GM21576 (cell line): ENCODE data around the gene SYNGR1.

Experiments used
- ATAC-seq: cut with Tn5 transposase; IDR thresholded peaks from one replicate; pipeline ENCODE4 v1.9.1; 2021; ENCODE audit warnings: mild to moderate bottlenecking, moderate library complexity; ENCODE audit not compliant: unreplicated experiment

SYNGR1 gene

DNA sequence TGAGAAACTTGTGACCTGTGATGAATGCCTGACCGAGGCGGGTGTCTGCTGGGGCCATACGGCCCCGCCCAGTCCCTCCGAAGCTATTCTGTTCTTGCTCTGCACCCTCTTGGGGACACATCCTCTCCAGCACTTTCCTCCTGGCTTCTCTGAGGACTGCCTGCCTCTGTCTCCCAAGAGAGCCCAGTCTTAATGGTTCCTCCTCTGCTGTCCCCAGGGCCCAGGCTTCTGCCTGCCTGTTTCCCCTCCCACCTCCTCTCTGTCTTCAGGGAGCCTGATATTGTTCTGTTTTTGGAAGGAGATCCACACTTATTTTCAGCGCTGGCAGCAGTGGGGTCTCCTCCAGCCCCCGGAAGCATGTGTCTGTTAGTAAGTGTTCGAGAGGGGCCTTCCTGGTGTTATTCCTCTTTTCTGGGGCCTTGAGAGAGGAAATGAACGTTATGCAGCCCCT, 18.7 kb downstream of the SYNGR1 start:
- no peak for ATAC-seq

DNA sequence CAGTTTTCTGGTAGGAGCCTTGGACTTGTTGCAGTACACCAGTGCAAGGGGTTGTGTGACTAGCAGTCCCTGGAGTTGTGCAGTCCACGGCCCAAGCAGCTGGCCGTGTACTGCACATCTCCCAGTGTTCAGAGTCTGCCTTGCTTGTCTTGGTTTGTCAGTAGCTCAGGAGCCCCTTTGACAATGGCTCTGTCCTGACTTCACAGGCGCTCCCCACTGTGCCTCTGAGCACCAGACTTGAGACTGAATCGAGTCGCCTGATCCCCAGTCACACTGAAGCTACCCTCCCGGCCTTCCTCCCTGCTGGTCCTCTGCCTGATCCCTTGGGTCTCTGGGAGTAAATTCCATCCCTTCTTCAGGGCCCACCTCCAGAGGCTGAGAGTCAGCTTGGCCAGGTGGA, 19.4 kb downstream of the SYNGR1 start:
- ATAC-seq: no peak

DNA sequence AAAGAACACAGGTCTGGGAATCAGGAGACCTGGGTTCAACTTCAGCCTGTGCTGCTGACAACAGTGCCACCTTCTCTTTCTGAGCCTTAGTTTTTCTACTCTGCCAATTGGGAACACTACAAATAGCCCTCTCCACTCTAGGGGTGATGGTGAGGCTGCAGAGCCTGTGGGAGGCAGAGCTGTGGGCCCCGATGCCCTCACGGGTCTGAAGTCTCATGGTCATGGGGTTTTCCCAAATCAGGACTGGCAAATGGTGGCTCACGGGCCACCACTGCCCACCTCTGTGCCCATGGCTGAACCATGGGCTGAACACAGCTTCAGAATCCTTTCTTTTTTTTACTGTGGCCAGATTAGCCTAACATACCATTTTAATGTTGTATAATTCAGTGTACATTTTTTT, 19.8 kb downstream of the SYNGR1 start:
- no peak for ATAC-seq

DNA sequence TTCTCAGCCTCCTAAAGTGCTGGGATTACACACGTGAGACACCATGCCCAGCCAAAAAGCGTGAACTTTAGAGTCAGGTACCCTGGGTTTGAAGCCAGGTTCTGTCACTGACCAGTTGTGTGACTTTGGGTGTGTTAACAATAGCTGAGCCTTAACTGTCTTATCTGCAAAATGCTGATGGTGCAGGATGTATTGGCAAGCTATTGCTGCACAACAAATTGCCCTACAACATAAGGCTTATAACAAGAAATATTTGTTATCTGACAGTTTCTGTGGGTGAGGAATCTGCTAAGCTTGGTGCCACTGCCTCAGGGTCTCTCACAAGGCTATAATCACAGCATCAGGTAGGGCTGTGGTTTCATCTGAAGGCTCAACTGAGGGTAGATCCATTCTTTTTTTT, 21.9 kb downstream of the SYNGR1 start:
- no peak for ATAC-seq

DNA sequence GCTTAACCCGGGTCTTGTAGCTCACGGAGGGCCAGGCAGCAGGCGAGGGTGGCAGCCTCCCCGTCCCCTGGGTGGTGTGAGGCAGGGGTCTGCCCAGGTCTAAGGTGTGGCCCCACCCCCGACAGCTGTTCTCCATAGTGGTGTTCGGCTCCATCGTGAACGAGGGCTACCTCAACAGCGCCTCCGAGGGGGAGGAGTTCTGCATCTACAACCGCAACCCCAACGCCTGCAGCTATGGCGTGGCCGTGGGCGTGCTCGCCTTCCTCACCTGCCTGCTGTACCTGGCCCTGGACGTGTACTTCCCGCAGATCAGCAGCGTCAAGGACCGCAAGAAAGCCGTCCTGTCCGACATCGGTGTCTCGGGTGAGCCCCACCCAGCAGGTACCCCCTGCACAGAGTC, 24.4 kb downstream of the SYNGR1 start:
- ATAC-seq: no peak

DNA sequence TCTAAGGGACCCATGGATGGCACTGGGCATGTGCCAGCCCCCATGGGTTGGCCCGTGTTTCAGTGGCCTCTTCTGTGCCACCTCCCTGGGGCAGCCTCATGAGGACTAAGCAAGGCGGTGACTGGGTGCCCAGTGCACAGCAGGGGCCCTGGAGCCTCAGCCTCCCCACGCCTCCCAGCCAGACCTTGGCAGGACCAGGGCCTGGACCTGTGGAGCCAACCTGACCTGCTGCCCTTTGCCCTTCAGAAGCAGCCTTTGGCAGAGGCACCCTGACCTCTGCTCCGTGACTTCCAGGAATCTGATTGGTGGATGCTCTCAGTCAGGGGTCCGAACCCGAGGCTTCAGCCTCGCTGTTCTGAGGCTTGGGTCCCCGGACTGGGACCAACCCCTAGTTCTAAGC, 25.0 kb downstream of the SYNGR1 start:
- no peak for ATAC-seq

DNA sequence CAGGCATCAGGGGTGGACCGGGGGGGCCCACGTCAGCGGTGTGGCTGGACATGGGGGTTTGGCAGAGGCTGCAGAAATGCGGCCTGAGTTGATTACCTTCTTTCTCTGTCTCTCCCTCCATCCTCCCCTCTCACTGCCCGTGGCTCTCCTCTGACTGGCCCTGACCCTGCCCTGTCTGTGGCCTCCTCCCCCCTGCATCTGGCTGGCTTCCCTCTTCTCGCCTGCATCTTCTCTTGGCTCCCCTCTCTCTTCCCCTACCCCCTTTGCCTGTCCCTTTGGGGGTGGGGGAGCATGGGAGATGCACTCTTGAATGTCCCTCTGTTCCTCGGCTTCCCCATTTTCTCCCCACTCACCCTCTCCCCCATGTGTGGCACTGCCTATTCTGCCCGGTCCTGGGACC, 25.9 kb downstream of the SYNGR1 start:
- no peak for ATAC-seq

DNA sequence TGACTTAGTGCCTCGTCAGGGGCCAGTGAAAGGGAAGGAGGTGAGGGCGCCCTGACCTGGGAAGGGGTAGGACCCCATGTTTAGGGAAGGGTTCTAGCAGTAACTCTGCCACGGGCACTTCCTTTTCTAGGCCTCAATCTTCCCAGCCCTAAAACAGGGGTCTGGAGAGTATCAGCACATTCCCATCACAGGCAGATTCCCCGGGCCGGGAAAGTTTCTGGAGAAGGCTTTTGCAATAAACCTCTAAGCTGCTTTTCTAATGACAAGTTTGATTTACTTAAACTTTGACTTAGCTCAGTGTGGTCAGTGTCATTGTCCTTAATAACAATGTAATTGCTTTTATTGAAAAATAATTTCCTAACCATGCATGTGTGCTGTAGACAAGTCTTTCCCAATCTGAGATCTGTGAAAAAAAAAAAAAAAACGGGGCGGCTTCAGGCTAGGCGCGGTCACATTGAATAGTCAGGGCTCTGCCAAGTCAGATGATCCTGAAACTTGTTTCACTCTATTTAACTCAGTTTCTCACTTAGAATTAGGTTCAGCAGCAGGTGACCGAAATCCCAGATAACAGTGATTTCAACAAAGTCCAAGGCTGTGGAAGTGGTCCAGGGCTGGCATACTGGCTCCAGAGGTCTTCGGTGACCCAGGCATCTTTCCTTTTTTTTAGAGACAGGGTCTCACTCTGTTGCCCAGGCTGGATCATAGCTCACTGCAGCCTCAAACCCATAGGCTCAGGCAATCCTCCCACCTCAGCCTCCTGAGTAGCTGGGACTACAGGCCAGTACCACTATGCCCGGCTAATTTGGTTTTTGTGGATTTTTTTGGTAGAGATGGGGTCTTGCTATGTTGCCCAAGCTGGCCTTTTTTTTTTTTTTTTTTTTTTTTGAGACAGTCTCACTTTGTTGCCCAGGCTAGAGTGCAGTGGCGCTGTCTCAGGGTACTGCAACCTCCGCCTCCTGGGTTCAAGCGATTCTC, 30.3 kb downstream of the SYNGR1 start:
- ATAC-seq: no peak

DNA sequence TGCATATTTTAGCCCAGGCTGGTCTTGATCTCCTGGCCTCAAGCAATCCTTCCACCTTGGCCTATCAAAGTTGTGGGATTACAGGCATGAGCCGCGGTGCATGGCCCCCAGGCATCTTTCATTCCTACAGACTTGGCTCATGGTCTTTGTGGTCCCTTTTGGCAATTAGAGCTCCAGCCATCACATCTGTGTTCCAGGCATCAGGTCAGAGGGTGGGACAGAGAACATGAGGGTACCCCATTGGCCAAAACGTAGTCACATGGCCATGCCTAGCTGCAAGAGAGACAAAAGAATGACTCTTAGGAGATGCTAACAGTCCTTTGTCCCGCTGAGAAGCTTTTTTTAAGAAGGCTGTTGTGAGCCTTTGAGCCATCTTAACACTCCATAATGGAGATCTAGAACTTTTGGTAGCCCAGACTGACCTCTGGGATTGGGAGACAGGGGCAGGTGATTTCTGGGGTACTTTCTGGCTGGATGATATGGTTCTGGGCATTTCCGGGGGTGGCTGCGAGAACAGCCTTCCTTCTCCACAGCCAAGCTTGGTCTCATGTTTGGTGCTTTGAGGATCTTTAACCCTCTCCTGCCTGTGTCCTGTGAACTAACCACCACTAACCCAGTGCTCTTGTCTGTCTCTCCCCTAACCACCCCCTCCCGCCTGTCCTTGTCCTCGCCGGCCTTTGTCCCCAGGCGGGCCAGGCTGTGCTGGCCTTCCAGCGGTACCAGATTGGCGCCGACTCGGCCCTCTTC, 31.4 kb downstream of the SYNGR1 start:
- ATAC-seq: no peak

DNA sequence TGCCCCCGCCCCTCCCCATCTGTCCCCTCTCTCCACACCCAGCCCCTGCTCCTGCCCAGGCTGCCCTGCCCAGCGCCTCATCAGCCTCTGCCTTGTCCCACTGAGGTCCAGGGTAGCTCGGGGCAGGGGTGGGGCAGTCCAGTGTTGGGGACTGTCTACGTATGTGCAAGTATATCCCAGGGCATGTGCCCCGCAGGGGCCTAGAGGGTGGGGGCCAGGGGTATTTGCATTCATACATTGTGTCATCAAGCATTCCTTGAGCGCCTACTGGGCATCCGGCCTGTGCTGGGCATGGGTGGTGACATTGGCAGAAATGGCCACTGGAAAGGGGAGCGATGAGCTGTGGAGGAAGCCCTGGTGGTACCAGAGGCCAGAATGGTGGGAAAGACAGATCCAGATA, 32.1 kb downstream of the SYNGR1 start:
- ATAC-seq: no peak

DNA sequence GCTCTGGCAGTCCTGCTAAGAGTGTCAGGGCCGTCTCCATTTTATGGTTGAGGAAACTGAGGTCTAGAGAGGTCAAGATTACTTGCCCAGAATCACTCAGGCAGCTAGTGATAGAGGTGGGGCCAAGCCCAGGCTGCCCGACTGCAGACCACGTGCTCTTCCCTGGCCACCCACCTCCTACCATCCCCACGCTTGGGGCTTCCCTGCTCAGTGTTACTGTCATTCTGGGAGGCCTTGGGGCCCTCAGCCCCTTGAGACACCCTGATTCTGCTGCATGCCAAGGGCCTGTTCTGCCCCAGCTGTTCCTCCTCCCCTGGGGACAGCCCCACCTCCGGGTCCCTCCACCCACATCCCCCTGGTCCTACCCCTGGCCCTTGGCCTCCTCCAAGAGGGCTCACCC, 32.6 kb downstream of the SYNGR1 start:
- ATAC-seq: no peak

DNA sequence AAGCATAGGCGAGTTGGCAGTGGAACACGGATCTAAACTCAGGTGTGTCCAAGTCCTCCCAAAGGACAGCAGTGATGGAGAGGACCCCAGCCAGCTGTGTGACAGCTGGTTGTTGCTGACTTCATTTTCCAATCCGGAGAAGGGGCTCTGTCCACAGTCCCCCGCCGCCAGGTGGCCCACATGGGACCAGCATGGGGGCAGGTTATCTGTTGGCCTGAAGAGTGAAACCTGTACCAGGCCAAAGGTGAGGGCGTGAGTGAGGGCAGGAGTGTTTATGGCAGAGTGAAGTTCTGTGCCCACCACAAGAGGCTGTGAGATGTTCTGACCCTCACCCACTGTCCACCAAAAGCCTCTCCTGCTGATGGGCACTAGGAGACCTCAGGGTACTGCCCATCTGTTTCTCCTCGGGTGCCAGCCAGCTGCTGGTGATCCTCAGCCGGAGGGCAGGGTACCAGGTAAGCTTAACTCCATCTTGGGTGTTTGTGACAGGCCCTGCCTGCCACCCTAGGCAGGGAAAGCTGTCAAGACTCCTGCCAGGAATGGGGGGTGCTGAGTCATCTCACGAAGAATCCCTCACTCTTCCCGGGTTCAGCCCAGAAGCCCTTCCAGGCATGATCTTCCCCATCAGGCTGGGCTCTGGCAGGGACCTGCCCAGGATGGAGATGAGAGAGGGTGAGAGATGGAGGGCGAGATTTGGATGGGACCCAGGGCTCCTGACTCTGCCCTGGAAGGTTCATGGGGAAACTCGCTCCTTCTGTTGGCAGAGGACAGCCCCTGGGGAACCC, 34.2 kb downstream of the SYNGR1 start:
- no peak for ATAC-seq

DNA sequence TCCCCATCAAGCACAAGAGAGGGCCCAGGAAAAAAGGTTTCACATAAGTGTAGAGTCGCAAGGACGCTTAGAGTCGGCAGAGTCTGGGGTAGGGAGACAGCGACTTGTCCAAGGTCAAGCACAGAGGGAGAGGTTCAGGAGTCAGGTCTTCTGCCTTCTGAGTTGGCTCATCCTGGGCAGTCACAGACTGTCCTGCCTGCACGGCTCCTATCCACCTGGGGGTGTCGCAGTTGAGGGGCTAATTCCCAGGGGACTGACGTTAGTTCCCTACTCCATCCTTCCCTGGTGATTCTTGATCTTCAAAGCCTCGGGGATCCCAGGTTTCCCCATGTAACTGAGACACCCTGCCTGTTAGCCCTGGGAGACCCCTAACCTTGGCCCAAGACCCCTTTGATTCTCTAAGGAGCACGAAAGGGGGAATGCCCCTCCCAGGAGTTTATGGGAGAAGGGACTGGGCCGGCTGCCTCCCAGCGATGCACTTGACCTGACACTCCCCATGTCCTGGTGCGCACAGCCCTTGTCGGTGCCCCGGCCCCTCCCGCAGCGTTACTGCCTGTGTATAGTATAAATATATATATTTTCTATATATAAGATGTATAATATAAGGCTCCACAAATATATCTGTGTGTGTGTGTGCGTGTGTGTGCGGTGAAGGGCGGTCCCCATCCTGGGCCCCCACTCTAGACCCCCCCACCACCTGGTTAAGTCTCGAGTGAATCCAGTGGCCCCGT, 35.1 kb downstream of the SYNGR1 start:
- ATAC-seq: no peak

DNA sequence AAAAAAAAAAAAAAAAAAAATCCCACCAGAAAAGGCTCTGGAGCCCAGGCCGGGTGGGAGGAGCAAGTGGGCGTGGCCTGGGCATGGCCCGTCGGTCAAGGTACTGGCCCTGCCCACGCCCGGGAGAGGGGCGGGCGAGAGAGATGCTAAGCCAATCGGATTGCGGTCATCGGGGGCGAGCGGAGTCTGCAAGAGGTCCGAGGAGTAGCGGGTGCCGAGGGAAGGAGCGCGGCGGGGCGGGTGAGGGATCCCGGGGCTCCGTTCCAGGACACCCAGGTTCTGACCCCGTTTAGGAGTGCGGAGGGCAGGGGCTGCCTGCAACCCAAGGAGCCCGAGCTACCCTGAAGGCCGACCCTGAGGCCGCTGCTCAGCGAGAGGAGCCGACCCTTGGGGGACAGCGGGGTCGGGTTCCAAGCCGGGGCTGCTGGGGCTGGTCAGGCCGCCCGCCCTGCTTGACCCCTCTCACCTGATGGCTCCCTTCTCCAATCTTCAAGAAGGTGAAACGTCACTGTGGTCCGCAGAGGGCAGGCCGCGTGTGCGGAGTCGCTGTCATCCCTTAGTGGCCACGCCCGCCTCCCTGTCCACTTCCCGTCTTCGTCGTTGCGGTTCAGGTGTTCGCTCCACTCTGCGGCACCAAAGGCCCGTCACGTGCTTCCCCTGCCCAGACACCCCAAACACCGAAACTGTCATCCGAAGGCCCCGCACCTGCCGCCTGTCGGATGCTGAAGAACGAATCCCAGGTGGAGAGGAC, 38.6 kb downstream of the SYNGR1 start:
- ATAC-seq: no peak

DNA sequence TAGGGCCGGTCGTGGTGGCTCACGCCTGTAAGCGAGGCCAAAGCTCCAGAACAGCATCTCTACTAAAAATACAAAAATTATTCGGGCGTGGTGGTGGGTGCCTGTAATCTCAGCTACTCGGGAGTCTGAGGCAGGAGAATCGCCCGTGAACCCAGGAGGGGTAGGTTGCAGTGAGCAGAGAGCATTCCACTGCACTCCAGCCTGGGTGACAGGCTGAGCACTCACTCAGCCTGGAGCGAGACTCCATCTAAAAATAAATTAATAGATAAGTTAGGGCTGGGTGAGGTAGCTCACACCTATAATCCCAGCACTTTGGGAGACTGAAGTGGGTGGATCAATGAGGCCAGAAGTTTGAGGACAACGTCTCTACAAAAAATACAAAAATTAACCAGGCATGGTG, 39.6 kb downstream of the SYNGR1 start:
- no peak for ATAC-seq

DNA sequence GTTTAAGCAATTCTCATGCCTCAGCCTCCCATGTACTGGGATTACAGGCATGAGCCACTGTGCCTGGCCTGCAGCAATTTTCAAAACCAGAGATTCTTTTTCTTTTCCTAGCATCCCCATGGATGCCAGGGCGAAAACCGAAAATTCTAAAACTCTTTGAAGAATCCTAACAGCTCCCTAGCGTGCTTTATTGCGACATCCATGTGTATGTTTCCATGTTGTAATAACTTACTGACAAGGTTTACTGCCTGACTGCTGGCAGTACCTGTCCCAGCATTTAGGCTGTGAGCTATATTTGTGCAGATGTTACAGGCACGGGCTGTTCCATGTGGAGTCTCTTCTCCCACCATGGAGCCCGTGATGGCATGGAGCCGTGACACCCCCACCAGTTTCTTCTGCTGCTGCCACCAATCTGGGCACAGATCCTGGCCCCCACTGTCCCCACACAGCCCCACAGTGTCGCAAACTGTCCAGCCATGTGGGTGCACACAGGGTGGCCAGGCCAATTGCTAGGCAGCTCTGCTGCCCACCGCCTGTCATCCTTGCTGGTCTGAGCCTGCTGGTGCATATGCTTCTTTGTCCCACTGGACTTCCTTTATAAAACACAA, 42.7 kb downstream of the SYNGR1 start:
- ATAC-seq: no peak

DNA sequence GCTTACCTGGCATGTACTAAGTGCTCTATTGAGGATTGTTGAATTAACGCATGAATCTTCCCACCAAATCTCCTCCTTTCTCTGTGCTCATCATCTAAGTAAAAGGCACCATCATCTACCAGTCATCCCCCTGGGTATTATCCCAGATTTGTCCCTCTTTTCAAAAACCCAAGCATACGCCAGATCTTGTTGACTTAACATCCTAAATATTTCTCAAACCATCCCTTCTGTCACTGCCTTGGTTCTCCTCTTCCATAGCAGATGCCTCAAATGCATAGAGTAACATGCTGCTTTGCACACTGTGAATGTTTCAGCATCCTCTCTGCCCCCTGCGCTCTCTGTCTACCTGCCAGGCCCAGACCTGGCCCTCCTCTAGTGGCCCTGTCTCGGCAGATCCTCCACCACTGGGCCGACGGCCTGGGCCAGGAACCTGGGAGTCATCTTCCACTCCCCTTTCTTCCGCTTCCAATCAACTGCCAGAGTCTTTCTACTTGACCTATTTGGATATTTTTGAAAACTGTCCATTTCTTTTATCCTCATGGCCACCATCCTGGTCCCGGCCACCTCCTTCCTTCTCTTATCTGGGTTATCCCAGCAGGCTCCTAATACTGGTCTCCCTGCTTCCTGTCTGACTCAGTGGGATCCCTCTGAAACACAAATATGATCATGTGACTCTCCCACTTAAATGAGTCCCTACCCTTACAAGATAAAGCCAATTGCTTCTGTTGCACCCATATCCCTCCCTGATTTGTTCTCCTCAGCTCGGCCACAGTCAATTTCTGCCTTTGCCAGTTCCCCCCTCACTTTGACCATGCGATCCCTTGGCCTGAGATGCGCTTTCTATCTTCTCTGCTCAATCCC, 46.4 kb downstream of the SYNGR1 start:
- no peak for ATAC-seq

DNA sequence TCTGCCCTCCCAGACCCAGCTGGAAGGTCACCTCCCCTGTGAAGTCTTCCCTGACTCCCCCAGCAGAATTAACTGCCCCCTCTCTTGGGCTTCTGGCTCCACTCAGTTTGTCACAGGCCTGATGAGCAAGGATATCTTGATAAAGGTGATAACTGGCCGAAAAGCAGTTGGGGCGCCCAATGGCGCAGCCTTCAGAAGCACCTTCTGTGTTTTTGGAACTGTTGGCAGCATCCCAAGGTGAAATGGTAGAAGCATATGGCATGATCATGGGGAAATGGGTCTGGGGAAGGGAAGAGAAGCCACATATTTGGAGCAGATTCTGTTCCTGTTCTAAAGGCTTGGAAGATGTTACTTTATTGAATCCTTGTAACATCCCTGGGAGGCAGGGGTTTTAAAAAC, 47.0 kb downstream of the SYNGR1 start:
- no peak for ATAC-seq

DNA sequence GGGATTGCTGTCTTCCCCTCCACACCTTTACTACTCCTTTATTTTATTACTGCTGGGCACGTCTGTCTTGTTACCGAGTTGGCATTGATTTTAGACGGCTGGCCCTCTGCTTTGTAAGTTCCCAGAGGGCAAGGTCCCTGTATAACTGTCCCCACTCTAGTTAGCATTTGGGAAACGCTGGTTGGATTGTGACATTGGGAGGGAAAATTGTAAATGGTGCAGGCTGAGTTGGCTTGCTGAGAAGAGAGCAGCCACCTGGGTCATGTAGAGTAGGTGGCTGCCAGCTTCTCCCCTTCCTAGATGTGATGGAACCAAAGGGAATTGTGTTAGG, 51.5 kb downstream of the SYNGR1 start:
- no peak for ATAC-seq
